Esophagus muscularis mucosa (tissue), 4 donors: ENCODE measurements around the gene DCAF4L1. TPM values are rescaled to one million over a fixed set of nuclear protein-coding genes. Genes with fewer than 3 reads are reported as not detected.

ENCODE experiments used
- DNase-seq: peaks from one replicate; pipeline ENCODE4 v3.0.0-alpha.2; 2017; ENCODE audit errors: extremely low spot score
- H3K27ac ChIP-seq, 4 donors: fragments of 200-600 bp; sonication (generic); replicated peaks in 1 of 4; 1 replicate in 3 of 4; 2 replicates in 1 of 4; pipeline ENCODE4 v1.5.1; 2016 to 2019; ENCODE audit warnings: mild to moderate bottlenecking in 1 of 4
- H3K27me3 ChIP-seq, 4 donors: fragments of 200-600 bp; sonication (generic); one replicate each; pipeline versions ENCODE4 v1.5.1 to v1.6.0; 2016 to 2019
- H3K36me3 ChIP-seq, 4 donors: fragments of 200-600 bp; sonication (generic); one replicate each; pipeline ENCODE4 v1.5.1; 2016 to 2019
- H3K4me1 ChIP-seq, 4 donors: fragments of 200-600 bp; sonication (generic); one replicate each; pipeline ENCODE4 v1.5.1; 2016 to 2019
- H3K4me3 ChIP-seq, 4 donors: fragments of 200-600 bp; sonication (generic); 1 replicate in 2 of 4; 2 replicates in 2 of 4; pipeline ENCODE4 v1.5.1; 2016 to 2019; ENCODE audit warnings: mild to moderate bottlenecking in 4 of 4, moderate library complexity in 1 of 4
- H3K9me3 ChIP-seq, 4 donors: fragments of 200-600 bp; sonication (generic); 1 replicate in 3 of 4; 2 replicates in 1 of 4; pipeline ENCODE4 v1.5.1; 2016 to 2019
- EP300 ChIP-seq: sonication (generic); formaldehyde crosslinking; IDR thresholded peaks from one replicate; pipeline ENCODE4 v1.6.1; 2017; ENCODE audit warnings: antibody characterized with exemption
- POLR2A ChIP-seq: fragments of 450-650 bp; IDR thresholded peaks from one replicate; pipeline ENCODE4 v1.6.1; 2017; ENCODE audit warnings: antibody characterized with exemption, moderate library complexity, mild to moderate bottlenecking, low read depth
- POLR2AphosphoS5 ChIP-seq, 2 donors: sonication (generic); formaldehyde crosslinking; IDR thresholded peaks; one replicate each; pipeline ENCODE4 v1.6.1; 2017; ENCODE audit warnings: antibody characterized with exemption in 2 of 2
- WGBS: methylation state at CpG from one replicate; pipeline ENCODE4 v1.1.5; 2018; 5-methylcytosine and 5-hydroxymethylcytosine counted together
- intact Hi-C: fragments of 100-400 bp; cut with DNase I; formaldehyde crosslinking; loops from one replicate; pipeline ENCODE4 v1.15.1; 2023
- total RNA-seq, 4 donors: library from RNA; depleted of rRNA; stranded (reverse); fragments of >200 nt; gene quantifications; one replicate each; pipeline versions ENCODE4 v1.1.0 to v1.2.1, GENCODE V29; 2016
- TF ChIP-seq, protein P1 (sequence below), 3 experiments: fragments of 200-600 bp in 2 of 3; fragments of 450-650 bp in 1 of 3; sonication (generic) in 2 of 3; IDR thresholded peaks; one replicate each; pipeline ENCODE4 v1.5.1; 2017 to 2019; ENCODE audit warnings: antibody characterized with exemption in 3 of 3, mild to moderate bottlenecking in 2 of 3, moderate library complexity in 1 of 3

The DCAF4L1 gene
- total RNA-seq, 4 donors from 2014 or later: under 0.01 to 0.29 (median 0.18) TPM

DNA sequence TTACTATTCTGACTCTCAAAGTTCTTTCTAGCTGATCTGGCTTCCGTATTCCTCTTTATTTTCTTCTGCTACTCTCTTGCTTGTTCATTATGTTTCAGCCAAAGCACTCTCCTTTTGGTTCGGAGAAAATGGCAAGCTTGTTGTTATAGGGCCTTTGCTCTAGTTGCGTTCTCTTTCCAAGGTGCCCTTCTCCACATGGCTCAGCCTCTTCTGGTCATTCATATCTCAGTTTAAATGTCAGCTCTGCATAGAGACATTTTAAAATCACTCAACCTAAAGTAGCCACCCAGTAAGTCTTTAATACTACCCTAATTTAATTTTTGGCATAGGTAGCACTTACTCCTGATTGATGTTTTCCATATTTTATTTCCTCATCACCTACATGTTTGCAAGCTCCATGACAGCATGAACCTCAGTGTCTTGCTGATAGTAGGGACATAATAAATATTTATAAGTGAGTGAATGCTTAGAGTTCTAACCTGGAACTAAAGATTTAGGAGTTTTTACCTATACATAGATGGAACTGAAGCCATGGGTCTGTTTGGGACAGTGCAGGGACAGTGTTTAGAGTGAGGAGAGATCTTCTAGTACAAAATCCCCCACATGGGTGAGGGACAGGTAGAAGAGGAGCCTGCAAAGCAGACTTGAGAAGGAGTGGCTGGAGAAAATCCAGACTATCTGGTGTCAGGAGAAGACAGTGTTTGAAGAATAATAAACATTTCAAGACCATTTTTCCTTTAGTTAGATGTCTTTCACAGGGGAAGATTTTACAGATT lies 26.6 kb downstream of the DCAF4L1 start:
- H3K4me3 ChIP-seq: no peak overlapping the region

GRCh38 chr4:42015438-42015837 lies 33.9 kb downstream of the DCAF4L1 start:
- no peak for DNase-seq
- no peaks in the 10 kb centered on the region for H3K27me3 ChIP-seq
- intact Hi-C loops: no loop called here
- no peaks in the 10 kb centered on the region for H3K9me3 ChIP-seq
- H3K27ac ChIP-seq: no peak overlapping the region
- WGBS: 91% methylated on average over 2 of the region's 2 CpGs
- H3K4me3 ChIP-seq: no peak overlapping the region
- H3K36me3 ChIP-seq: peaks cover 0 to 20% (median 0%) of the 10 kb centered on the region in 4 donors
- H3K4me1 ChIP-seq: no peaks in the 10 kb centered on the region
- TF ChIP-seq POLR2A (no peak), EP300 (no peak), POLR2AphosphoS5 (IDR thresholded peaks at IDR 0.05) (no peak)
- TF ChIP-seq, protein P1, sequence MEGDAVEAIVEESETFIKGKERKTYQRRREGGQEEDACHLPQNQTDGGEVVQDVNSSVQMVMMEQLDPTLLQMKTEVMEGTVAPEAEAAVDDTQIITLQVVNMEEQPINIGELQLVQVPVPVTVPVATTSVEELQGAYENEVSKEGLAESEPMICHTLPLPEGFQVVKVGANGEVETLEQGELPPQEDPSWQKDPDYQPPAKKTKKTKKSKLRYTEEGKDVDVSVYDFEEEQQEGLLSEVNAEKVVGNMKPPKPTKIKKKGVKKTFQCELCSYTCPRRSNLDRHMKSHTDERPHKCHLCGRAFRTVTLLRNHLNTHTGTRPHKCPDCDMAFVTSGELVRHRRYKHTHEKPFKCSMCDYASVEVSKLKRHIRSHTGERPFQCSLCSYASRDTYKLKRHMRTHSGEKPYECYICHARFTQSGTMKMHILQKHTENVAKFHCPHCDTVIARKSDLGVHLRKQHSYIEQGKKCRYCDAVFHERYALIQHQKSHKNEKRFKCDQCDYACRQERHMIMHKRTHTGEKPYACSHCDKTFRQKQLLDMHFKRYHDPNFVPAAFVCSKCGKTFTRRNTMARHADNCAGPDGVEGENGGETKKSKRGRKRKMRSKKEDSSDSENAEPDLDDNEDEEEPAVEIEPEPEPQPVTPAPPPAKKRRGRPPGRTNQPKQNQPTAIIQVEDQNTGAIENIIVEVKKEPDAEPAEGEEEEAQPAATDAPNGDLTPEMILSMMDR (IDR thresholded peaks at IDR 0.05): no peak

More for the DNA sequence above, 26.6 kb downstream of the DCAF4L1 start:
- peaks cover 0 to 9% (median 8%) of the 10 kb centered on the region in 4 donors for H3K4me1 ChIP-seq
- H3K27ac ChIP-seq: no peak overlapping the region
- 93% methylated on average over 3 of the region's 3 CpGs for WGBS
- H3K36me3 ChIP-seq: peaks cover 0 to 11% (median 2%) of the 10 kb centered on the region in 4 donors
- no peak for DNase-seq
- H3K9me3 ChIP-seq: no peaks in the 10 kb centered on the region
- H3K27me3 ChIP-seq: no peaks in the 10 kb centered on the region
- intact Hi-C loops: no loop called here
- TF ChIP-seq EP300 (no peak), POLR2AphosphoS5 (IDR thresholded peaks at IDR 0.05) (no peak), POLR2A (no peak)
- TF ChIP-seq, protein P1 (IDR thresholded peaks at IDR 0.05): no peak

GRCh38 chr4:42018451-42018850 lies 36.9 kb downstream of the DCAF4L1 start:
- no peak for DNase-seq
- intact Hi-C loops: no loop called here
- H3K27ac ChIP-seq: no peak overlapping the region
- no peaks in the 10 kb centered on the region for H3K9me3 ChIP-seq
- 85% methylated on average over 2 of the region's 2 CpGs for WGBS
- H3K36me3 ChIP-seq: peaks cover under 1 to 34% (median 15%) of the 10 kb centered on the region in 4 donors
- no peak overlapping the region for H3K4me3 ChIP-seq
- H3K4me1 ChIP-seq: no peaks in the 10 kb centered on the region
- no peaks in the 10 kb centered on the region for H3K27me3 ChIP-seq
- TF ChIP-seq POLR2AphosphoS5 (IDR thresholded peaks at IDR 0.05) (no peak), POLR2A (no peak), EP300 (no peak)
- TF ChIP-seq, protein P1 (IDR thresholded peaks at IDR 0.05): no peak

Other genes with a start within 250 kb of the DCAF4L1 start
- gene PHOX2B, start 233.0 kb upstream of the DCAF4L1 start, total RNA-seq: 1 to 10 TPM in 1 of 4 donors, under 1 TPM in 2, not detected in 1; 0.19 to 3.0 (median 0.66) TPM
- gene TMEM33, start 46.3 kb upstream of the DCAF4L1 start, total RNA-seq: 10 to 100 TPM; 15.4 to 34.8 (median 26.3) TPM
- gene SLC30A9, start 8.8 kb downstream of the DCAF4L1 start, total RNA-seq: 10 to 100 TPM; 32.4 to 45.4 (median 34.7) TPM
- gene BEND4, start 170.9 kb downstream of the DCAF4L1 start, total RNA-seq: under 1 TPM in 2 of 4 donors, not detected in 2; under 0.01 TPM